ENCODE data around the gene SYT7.

SYT7 gene

GRCh38 chr11:61534025-61534932, 46.6 kb downstream of the SYT7 start:
- DNase-seq, result no peak

- no peak for DNase-seq
These were observed 47.5 kb downstream of the SYT7 start for GRCh38 chr11:61533401-61533800.

- no peak for DNase-seq
These were observed 47.9 kb downstream of the SYT7 start for GRCh38 chr11:61533039-61533375.

GRCh38 chr11:61532134-61533038, 48.5 kb downstream of the SYT7 start:
- peak; percentile 5 for DNase-seq

- no peak for DNase-seq
These were observed 49.8 kb downstream of the SYT7 start for GRCh38 chr11:61531044-61531443.

GRCh38 chr11:61529537-61530225, 51.2 kb downstream of the SYT7 start:
- DNase-seq, result no peak

GRCh38 chr11:61528114-61528513, 52.8 kb downstream of the SYT7 start:
- no peak for DNase-seq

GRCh38 chr11:61526956-61527731, 53.7 kb downstream of the SYT7 start:
- no peak for DNase-seq

GRCh38 chr11:61526229-61526628, 54.6 kb downstream of the SYT7 start:
- no peak for DNase-seq

GRCh38 chr11:61524963-61525587, 55.8 kb downstream of the SYT7 start:
- no peak for DNase-seq

GRCh38 chr11:61524446-61524845, 56.4 kb downstream of the SYT7 start:
- DNase-seq, result no peak

- DNase-seq, result no peak
These were observed 58.0 kb downstream of the SYT7 start for GRCh38 chr11:61522881-61523280.

GRCh38 chr11:61518032-61518795, 62.7 kb downstream of the SYT7 start:
- DNase-seq, result no peak

- DNase-seq, result no peak
These were observed 64.0 kb downstream of the SYT7 start for GRCh38 chr11:61516675-61517572.

- no peak for DNase-seq
These were observed 64.7 kb downstream of the SYT7 start for GRCh38 chr11:61516191-61516590.

GRCh38 chr11:61515686-61516085, 65.2 kb downstream of the SYT7 start:
- DNase-seq, result no peak

- DNase-seq, result no peak
These were observed 66.6 kb downstream of the SYT7 start for GRCh38 chr11:61514050-61514917.

- DNase-seq, result no peak
These were observed 67.6 kb downstream of the SYT7 start for GRCh38 chr11:61513143-61513765.

GRCh38 chr11:61512435-61512834, 68.4 kb downstream of the SYT7 start:
- no peak for DNase-seq

All from GDM1 (cell line).